ENCODE data around the gene MAP2K6. TPM values are rescaled to one million over a fixed set of nuclear protein-coding genes. Genes with fewer than 3 reads are reported as not detected.

MAP2K6 gene
- polyA plus RNA-seq, 4 donors: 5.1 to 21.2 (median 13.4) TPM

DNA sequence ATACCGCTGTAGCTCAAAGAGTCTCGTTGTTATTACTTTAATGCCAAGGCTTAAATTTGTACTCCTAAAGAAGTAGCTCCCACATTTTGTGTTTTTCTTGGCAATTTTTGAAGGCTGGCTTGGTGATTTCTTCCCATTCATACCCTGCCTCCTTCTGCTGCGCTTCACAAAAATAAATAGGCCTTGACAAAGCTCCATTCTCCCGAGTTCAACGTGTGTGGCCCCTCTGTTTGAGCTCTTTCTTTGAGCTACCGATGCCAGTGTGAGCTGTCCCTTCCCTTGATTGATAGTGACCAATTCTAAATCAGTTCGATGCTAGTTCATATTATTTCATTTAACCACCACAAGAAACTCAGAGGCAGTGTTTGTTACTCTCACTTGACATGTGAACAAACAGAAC is 96.8 kb downstream of the MAP2K6 start:
- no peak for DNase-seq
- H3K36me3 ChIP-seq (ENCODE audit: control insufficient read depth in 3 of 3, insufficient read depth in 2 of 3, low read depth in 1 of 3, low read length in 3 of 3): peaks cover 0 to 3% (median 0%) of the 10 kb centered on the region in 3 donors
- H3K9me3 ChIP-seq (ENCODE audit: control insufficient read depth in 2 of 2, insufficient read depth in 1 of 2, low read depth in 1 of 2, low read length in 1 of 2): peaks cover 0 to 4% of the 10 kb centered on the region in 2 donors
- 87 to 96% (median 91%) methylated on average over 7 of the region's 7 CpGs for WGBS, 3 donors
- no peak overlapping the region for H3K4me3 ChIP-seq (ENCODE audit: low read depth in 1 of 3, low read length in 3 of 3)
- FAIRE-seq: no peak
- H3K27ac ChIP-seq (ENCODE audit: low read depth in 1 of 3, low read length in 2 of 3): no peak overlapping the region
- H3K27me3 ChIP-seq (ENCODE audit: control insufficient read depth in 3 of 3, insufficient read depth in 3 of 3, low read length in 3 of 3): no peaks in the 10 kb centered on the region
- no peaks in the 10 kb centered on the region for H3K4me1 ChIP-seq (ENCODE audit: control insufficient read depth in 3 of 3, insufficient read depth in 2 of 3, low read depth in 1 of 3, low read length in 2 of 3)

GRCh38 chr17:69512946-69513345 is 98.4 kb downstream of the MAP2K6 start:
- no peak for DNase-seq
- Histone ChIP-seq H3K27ac (ENCODE audit: low read depth in 1 of 3, low read length in 2 of 3) (no peak overlapping the region), H3K36me3 (ENCODE audit: control insufficient read depth in 3 of 3, insufficient read depth in 2 of 3, low read depth in 1 of 3, low read length in 3 of 3) (peaks cover 2 to 11% (median 5%) of the 10 kb centered on the region in 3 donors), H3K4me3 (ENCODE audit: low read depth in 1 of 3, low read length in 3 of 3) (no peak overlapping the region), H3K27me3 (ENCODE audit: control insufficient read depth in 3 of 3, insufficient read depth in 3 of 3, low read length in 3 of 3) (no peaks in the 10 kb centered on the region), H3K9me3 (ENCODE audit: control insufficient read depth in 2 of 2, insufficient read depth in 1 of 2, low read depth in 1 of 2, low read length in 1 of 2) (peaks cover 0 to 4% of the 10 kb centered on the region in 2 donors), H3K4me1 (ENCODE audit: control insufficient read depth in 3 of 3, insufficient read depth in 2 of 3, low read depth in 1 of 3, low read length in 2 of 3) (no peaks in the 10 kb centered on the region)
- FAIRE-seq: no peak
- 87 to 96% (median 93%) methylated on average over 5 of the region's 5 CpGs for WGBS, 3 donors

DNA sequence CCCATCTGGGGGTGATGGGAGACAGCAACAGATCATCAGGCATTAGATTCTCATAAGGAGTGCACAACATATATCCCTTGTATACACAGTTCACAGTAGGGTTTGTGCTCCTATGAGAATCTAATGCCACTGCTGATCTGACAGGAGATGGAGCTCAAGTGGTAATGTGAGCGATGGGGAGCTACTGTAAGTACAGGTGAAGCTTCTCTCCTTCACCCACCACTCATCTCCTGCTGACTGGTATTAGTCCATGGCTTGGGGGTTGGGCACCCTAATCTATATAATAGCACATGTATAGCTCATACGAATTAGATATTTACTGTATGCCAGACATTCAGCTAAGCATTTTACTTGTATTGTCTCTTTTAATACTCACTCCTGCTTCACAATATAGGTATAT is 101.7 kb downstream of the MAP2K6 start:
- no peaks in the 10 kb centered on the region for H3K27me3 ChIP-seq (ENCODE audit: control insufficient read depth in 3 of 3, insufficient read depth in 3 of 3, low read length in 3 of 3)
- WGBS, 3 donors: 90 to 94% (median 92%) methylated on average over 2 of the region's 2 CpGs
- no peak overlapping the region for H3K27ac ChIP-seq (ENCODE audit: low read depth in 1 of 3, low read length in 2 of 3)
- H3K4me3 ChIP-seq (ENCODE audit: low read depth in 1 of 3, low read length in 3 of 3): no peak overlapping the region
- H3K9me3 ChIP-seq (ENCODE audit: control insufficient read depth in 2 of 2, insufficient read depth in 1 of 2, low read depth in 1 of 2, low read length in 1 of 2): no peaks in the 10 kb centered on the region
- H3K36me3 ChIP-seq (ENCODE audit: control insufficient read depth in 3 of 3, insufficient read depth in 2 of 3, low read depth in 1 of 3, low read length in 3 of 3): peaks cover 4 to 8% (median 7%) of the 10 kb centered on the region in 3 donors
- no peak for DNase-seq
- no peaks in the 10 kb centered on the region for H3K4me1 ChIP-seq (ENCODE audit: control insufficient read depth in 3 of 3, insufficient read depth in 2 of 3, low read depth in 1 of 3, low read length in 2 of 3)
- no peak for FAIRE-seq

- H3K36me3 ChIP-seq (ENCODE audit: control insufficient read depth in 3 of 3, insufficient read depth in 2 of 3, low read depth in 1 of 3, low read length in 3 of 3): peaks cover 4 to 8% (median 7%) of the 10 kb centered on the region in 3 donors
These were observed 102.4 kb downstream of the MAP2K6 start for GRCh38 chr17:69516911-69517310.

GRCh38 chr17:69518951-69519350 is 104.5 kb downstream of the MAP2K6 start:
- no peak for FAIRE-seq
- H3K9me3 ChIP-seq (ENCODE audit: control insufficient read depth in 2 of 2, insufficient read depth in 1 of 2, low read depth in 1 of 2, low read length in 1 of 2): no peaks in the 10 kb centered on the region

More at GRCh38 chr17:69516911-69517310, 102.4 kb downstream of the MAP2K6 start:
- DNase-seq: no peak
- no peak overlapping the region for H3K4me3 ChIP-seq (ENCODE audit: low read depth in 1 of 3, low read length in 3 of 3)
- WGBS, 3 donors: 83 to 95% (median 84%) methylated on average over 2 of the region's 2 CpGs
- FAIRE-seq: no peak
- no peak overlapping the region for H3K27ac ChIP-seq (ENCODE audit: low read depth in 1 of 3, low read length in 2 of 3)
- no peaks in the 10 kb centered on the region for H3K27me3 ChIP-seq (ENCODE audit: control insufficient read depth in 3 of 3, insufficient read depth in 3 of 3, low read length in 3 of 3)
- no peaks in the 10 kb centered on the region for H3K9me3 ChIP-seq (ENCODE audit: control insufficient read depth in 2 of 2, insufficient read depth in 1 of 2, low read depth in 1 of 2, low read length in 1 of 2)
- H3K4me1 ChIP-seq (ENCODE audit: control insufficient read depth in 3 of 3, insufficient read depth in 2 of 3, low read depth in 1 of 3, low read length in 2 of 3): no peaks in the 10 kb centered on the region

GRCh38 chr17:69523244-69523861 is 108.9 kb downstream of the MAP2K6 start:
- Histone ChIP-seq H3K27me3 (ENCODE audit: control insufficient read depth in 3 of 3, insufficient read depth in 3 of 3, low read length in 3 of 3) (no peaks in the 10 kb centered on the region), H3K9me3 (ENCODE audit: control insufficient read depth in 2 of 2, insufficient read depth in 1 of 2, low read depth in 1 of 2, low read length in 1 of 2) (no peaks in the 10 kb centered on the region), H3K4me1 (ENCODE audit: control insufficient read depth in 3 of 3, insufficient read depth in 2 of 3, low read depth in 1 of 3, low read length in 2 of 3) (no peaks in the 10 kb centered on the region), H3K4me3 (ENCODE audit: low read depth in 1 of 3, low read length in 3 of 3) (no peak overlapping the region), H3K36me3 (ENCODE audit: control insufficient read depth in 3 of 3, insufficient read depth in 2 of 3, low read depth in 1 of 3, low read length in 3 of 3) (peaks cover 2 to 8% (median 4%) of the 10 kb centered on the region in 3 donors), H3K27ac (ENCODE audit: low read depth in 1 of 3, low read length in 2 of 3) (no peak overlapping the region)
- 51 to 60% (median 52%) methylated on average over 7 of the region's 7 CpGs for WGBS, 3 donors
- DNase-seq: peak; percentile 71 to 76
- no peak for FAIRE-seq

More at GRCh38 chr17:69518951-69519350, 104.5 kb downstream of the MAP2K6 start:
- H3K27ac ChIP-seq (ENCODE audit: low read depth in 1 of 3, low read length in 2 of 3): no peak overlapping the region
- no peaks in the 10 kb centered on the region for H3K4me1 ChIP-seq (ENCODE audit: control insufficient read depth in 3 of 3, insufficient read depth in 2 of 3, low read depth in 1 of 3, low read length in 2 of 3)
- WGBS, 3 donors: 91 to 98% (median 97%) methylated on average over 5 of the region's 5 CpGs
- H3K4me3 ChIP-seq (ENCODE audit: low read depth in 1 of 3, low read length in 3 of 3): no peak overlapping the region
- no peaks in the 10 kb centered on the region for H3K27me3 ChIP-seq (ENCODE audit: control insufficient read depth in 3 of 3, insufficient read depth in 3 of 3, low read length in 3 of 3)
- peaks cover 4 to 12% (median 7%) of the 10 kb centered on the region in 3 donors for H3K36me3 ChIP-seq (ENCODE audit: control insufficient read depth in 3 of 3, insufficient read depth in 2 of 3, low read depth in 1 of 3, low read length in 3 of 3)
- DNase-seq: no peak

DNA sequence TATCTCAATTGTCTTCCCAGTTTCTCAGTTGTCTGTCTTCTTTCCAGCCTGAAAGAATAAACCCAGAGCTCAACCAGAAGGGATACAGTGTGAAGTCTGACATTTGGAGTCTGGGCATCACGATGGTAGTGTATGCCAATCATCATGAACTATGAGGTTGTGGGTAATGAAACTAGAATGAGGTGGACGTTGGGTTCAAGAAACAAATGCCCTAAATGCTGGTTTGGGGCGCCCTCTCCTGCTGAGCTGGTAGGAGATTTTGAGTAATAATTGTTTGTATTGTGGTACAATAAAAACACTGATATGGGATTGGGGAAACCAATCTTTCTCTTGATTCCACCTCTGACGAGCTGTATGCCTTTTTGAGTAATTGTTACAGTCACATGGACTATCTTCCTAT is 110.4 kb downstream of the MAP2K6 start:
- no peaks in the 10 kb centered on the region for H3K9me3 ChIP-seq (ENCODE audit: control insufficient read depth in 2 of 2, insufficient read depth in 1 of 2, low read depth in 1 of 2, low read length in 1 of 2)
- H3K4me1 ChIP-seq (ENCODE audit: control insufficient read depth in 3 of 3, insufficient read depth in 2 of 3, low read depth in 1 of 3, low read length in 2 of 3): no peaks in the 10 kb centered on the region
- 59 to 70% (median 67%) methylated on average over 4 of the region's 4 CpGs for WGBS, 3 donors
- FAIRE-seq (no peak), DNase-seq (no peak)
- no peaks in the 10 kb centered on the region for H3K27me3 ChIP-seq (ENCODE audit: control insufficient read depth in 3 of 3, insufficient read depth in 3 of 3, low read length in 3 of 3)
- H3K36me3 ChIP-seq (ENCODE audit: control insufficient read depth in 3 of 3, insufficient read depth in 2 of 3, low read depth in 1 of 3, low read length in 3 of 3): peaks cover 2 to 8% (median 4%) of the 10 kb centered on the region in 3 donors
- no peak overlapping the region for H3K4me3 ChIP-seq (ENCODE audit: low read depth in 1 of 3, low read length in 3 of 3)
- H3K27ac ChIP-seq (ENCODE audit: low read depth in 1 of 3, low read length in 2 of 3): no peak overlapping the region

- Histone ChIP-seq H3K4me1 (ENCODE audit: control insufficient read depth in 3 of 3, insufficient read depth in 2 of 3, low read depth in 1 of 3, low read length in 2 of 3) (no peaks in the 10 kb centered on the region), H3K4me3 (ENCODE audit: low read depth in 1 of 3, low read length in 3 of 3) (no peak overlapping the region), H3K36me3 (ENCODE audit: control insufficient read depth in 3 of 3, insufficient read depth in 2 of 3, low read depth in 1 of 3, low read length in 3 of 3) (peaks cover 0 to 8% (median 2%) of the 10 kb centered on the region in 3 donors), H3K27me3 (ENCODE audit: control insufficient read depth in 3 of 3, insufficient read depth in 3 of 3, low read length in 3 of 3) (no peaks in the 10 kb centered on the region), H3K27ac (ENCODE audit: low read depth in 1 of 3, low read length in 2 of 3) (no peak overlapping the region), H3K9me3 (ENCODE audit: control insufficient read depth in 2 of 2, insufficient read depth in 1 of 2, low read depth in 1 of 2, low read length in 1 of 2) (no peaks in the 10 kb centered on the region)
- FAIRE-seq (no peak), DNase-seq (peak; percentile 77)
- 36 to 43% (median 38%) methylated on average over 9 of the region's 9 CpGs for WGBS, 3 donors
These were observed 111.7 kb downstream of the MAP2K6 start for GRCh38 chr17:69525920-69526841.

Measured in small intestine (tissue), 7 donors.